Tibial nerve (tissue), 4 donors: ENCODE results near the gene CAPG.
"Not testable (repeated sequence)": the region's sequence is repeated elsewhere in the genome, so short reads cannot be mapped to it uniquely, and the experiment has no call there.

ENCODE experiments used
- EP300 ChIP-seq, 2 donors: sonication (generic); formaldehyde crosslinking; IDR thresholded peaks; one replicate each; pipeline ENCODE4 v1.6.1; 2017; ENCODE audit warnings: antibody characterized with exemption in 2 of 2, mild to moderate bottlenecking in 1 of 2
- POLR2A ChIP-seq, 2 donors: fragments of 450-650 bp; IDR thresholded peaks; one replicate each; pipeline ENCODE4 v1.6.1; 2017; ENCODE audit warnings: antibody characterized with exemption in 2 of 2, mild to moderate bottlenecking in 2 of 2, moderate library complexity in 2 of 2
- TF ChIP-seq, protein P1 (sequence below), 5 experiments: fragments of 200-600 bp in 3 of 5; fragments of 450-650 bp in 2 of 5; sonication (generic) in 3 of 5; IDR thresholded peaks; one replicate each; pipeline ENCODE4 v1.5.1; 2016 to 2019; ENCODE audit warnings: antibody characterized with exemption in 5 of 5, mild to moderate bottlenecking in 3 of 5, moderate library complexity in 2 of 5

DNA sequence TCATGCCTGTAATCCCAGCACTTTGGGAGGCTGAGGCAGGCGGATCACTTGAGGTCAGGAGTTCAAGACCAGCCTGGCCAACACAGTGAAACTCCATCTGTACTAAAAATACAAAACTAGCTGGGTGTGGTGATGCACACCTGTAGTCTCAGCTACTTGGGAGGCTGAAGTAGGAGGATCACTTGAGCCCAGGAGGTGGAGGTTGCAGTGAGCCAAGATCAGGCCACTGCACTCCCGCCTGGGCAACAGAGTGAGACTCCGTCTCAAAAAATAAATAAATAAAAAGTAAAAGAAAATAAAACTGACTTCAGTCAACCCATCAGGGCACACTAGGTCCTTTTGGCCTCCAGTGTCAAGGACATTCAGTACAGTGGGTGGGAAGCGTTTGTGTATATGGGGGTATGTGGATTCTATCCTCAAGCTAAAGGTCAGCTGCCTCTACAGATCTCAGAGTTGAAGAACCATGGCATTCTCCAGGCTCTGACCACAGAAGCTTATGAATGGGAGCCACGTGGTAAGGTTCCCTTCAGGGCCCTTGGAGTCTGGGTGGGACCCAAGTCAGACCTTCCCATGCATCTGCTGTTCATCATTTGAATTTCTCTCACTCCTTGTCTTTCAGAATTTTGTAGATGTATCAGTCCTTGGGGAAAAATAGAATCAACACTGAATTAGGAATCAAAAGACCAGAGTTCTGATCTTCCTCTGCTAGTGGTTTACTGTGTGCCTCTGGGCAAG lies 47.3 kb downstream of the CAPG start:
- TF ChIP-seq, protein P1, sequence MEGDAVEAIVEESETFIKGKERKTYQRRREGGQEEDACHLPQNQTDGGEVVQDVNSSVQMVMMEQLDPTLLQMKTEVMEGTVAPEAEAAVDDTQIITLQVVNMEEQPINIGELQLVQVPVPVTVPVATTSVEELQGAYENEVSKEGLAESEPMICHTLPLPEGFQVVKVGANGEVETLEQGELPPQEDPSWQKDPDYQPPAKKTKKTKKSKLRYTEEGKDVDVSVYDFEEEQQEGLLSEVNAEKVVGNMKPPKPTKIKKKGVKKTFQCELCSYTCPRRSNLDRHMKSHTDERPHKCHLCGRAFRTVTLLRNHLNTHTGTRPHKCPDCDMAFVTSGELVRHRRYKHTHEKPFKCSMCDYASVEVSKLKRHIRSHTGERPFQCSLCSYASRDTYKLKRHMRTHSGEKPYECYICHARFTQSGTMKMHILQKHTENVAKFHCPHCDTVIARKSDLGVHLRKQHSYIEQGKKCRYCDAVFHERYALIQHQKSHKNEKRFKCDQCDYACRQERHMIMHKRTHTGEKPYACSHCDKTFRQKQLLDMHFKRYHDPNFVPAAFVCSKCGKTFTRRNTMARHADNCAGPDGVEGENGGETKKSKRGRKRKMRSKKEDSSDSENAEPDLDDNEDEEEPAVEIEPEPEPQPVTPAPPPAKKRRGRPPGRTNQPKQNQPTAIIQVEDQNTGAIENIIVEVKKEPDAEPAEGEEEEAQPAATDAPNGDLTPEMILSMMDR (IDR thresholded peaks at IDR 0.05) = not testable (repeated sequence)
- TF ChIP-seq POLR2A, EP300 (IDR thresholded peaks at IDR 0.05): not testable (repeated sequence)
